VCaP (cell line): Measurements from ENCODE around the gene RGPD4.
A peak's percentile ranks its signal among the peaks of the same experiment; 100 is the strongest.
"Not testable (repeated sequence)": the region's sequence is repeated elsewhere in the genome, so short reads cannot be mapped to it uniquely, and the experiment has no call there.

Experiments used
- H3K27ac ChIP-seq: fragments of 450-650 bp; 2 replicates; pipeline ENCODE4 v1.5.1; 2017
- TF ChIP-seq, protein P1 (sequence below): fragments of 450-650 bp; conservative IDR thresholded peaks from 2 replicates; pipeline ENCODE4 v1.5.1; 2017; ENCODE audit warnings: mild to moderate bottlenecking, moderate library complexity

Gene RGPD4

DNA sequence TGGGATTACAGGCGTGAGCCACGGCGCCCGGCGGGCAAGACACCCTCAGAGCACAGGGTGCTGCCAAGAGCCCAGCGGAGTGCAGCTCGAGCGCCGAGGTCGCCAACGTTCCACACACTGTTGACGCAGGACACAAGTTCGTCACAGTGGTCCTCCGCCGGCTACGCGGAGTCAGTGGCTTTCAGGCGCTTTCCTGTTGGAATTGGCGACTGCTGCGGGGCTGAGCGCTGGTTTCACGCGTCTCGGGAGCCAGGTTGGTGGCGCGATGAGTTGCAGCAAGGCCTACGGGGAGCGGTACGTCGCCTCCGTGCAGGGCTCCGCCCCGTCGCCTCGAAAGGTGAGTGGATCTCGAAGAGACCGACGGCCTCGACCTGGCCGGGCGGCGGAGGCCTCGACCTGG, at the start of gene RGPD4:
Gene RGPD4 (plus strand): TSS at position 144 of the 400 bp plus-strand sequence. CDS start 122 bp downstream, at position 266.
- H3K27ac ChIP-seq = not testable (repeated sequence)

DNA sequence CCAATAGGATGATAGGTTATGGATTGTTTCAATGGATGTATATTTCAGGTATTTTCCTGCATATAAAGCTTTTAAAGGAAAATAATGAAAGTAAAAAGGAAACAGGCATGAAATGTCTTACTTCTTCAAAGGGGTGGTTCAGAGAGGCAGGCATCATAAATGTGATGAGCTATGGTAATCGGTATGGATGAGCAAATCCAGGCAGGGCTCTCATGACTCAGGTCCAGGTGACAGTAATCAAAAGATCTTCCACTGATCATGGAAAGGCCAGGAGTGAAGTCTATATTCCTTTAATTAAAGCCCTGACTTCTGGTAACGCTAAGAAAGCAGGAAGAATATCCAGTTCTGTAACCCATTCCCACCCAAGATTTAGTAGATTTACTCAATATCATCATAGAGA, 48.7 kb upstream of the RGPD4 start:
- H3K27ac ChIP-seq = no peak overlapping the region

DNA sequence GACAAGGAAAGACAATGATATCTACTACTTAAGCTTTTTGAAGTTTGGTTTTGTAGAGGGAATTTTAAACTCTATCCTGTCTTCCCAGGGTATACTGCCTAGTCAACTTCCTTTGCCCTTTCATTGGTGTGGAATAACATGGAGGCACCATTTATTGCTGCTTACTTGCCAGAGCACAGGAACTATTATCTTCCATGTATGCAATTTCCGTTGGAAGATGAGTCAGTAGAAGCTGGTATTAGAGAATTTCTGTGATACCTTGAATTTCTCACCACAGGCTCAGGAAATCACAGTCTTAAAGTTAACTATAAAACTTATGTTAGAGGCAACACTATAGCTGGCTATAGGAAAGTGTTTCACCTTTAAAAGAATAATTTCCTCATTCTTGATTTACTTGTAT, 40.9 kb upstream of the RGPD4 start:
- TF ChIP-seq, protein P1, sequence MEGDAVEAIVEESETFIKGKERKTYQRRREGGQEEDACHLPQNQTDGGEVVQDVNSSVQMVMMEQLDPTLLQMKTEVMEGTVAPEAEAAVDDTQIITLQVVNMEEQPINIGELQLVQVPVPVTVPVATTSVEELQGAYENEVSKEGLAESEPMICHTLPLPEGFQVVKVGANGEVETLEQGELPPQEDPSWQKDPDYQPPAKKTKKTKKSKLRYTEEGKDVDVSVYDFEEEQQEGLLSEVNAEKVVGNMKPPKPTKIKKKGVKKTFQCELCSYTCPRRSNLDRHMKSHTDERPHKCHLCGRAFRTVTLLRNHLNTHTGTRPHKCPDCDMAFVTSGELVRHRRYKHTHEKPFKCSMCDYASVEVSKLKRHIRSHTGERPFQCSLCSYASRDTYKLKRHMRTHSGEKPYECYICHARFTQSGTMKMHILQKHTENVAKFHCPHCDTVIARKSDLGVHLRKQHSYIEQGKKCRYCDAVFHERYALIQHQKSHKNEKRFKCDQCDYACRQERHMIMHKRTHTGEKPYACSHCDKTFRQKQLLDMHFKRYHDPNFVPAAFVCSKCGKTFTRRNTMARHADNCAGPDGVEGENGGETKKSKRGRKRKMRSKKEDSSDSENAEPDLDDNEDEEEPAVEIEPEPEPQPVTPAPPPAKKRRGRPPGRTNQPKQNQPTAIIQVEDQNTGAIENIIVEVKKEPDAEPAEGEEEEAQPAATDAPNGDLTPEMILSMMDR = no peak
- no peak overlapping the region for H3K27ac ChIP-seq

More for the DNA sequence above, 48.7 kb upstream of the RGPD4 start:
- TF ChIP-seq, protein P1 = no peak

DNA sequence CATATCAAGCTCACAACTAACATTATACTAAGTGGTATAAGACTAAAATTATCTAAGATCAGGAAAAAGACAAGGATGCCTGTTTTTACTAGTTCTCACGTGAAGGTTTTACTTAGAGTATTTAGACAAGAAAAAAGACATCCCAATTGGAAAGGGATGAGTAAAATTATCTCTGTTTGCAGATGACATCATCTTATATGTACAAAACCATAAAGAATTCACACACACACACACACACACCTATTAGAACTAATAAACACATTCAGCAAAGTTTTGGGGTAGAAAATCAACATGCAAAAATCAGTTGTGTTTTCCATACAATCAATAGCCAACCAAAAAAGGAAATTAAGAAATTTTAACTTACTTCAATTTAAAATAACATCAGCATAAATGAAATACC, 35.9 kb upstream of the RGPD4 start:
- TF ChIP-seq, protein P1 = no peak
- H3K27ac ChIP-seq = no peak overlapping the region

DNA sequence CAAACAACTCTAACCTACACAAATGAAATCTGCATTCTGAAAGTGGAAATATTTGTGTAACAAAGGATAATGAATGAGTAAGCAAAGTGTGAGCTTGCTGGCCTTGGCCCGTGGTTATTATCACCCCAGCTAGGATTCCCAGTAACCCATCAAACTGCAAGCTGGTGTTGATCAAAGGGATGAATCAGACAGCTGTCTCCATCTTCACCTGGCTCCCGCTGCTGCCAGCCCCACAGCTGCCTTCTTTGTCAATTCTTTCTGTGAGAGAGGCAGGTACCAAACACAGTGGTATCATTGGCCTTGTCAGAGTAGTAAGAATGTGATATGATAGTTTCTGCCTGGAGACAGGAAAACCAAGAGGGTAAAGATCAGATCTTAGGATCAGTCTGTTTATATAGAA, 25.2 kb upstream of the RGPD4 start:
- H3K27ac ChIP-seq = peak overlapping the region; percentile 81
- TF ChIP-seq, protein P1 = no peak

DNA sequence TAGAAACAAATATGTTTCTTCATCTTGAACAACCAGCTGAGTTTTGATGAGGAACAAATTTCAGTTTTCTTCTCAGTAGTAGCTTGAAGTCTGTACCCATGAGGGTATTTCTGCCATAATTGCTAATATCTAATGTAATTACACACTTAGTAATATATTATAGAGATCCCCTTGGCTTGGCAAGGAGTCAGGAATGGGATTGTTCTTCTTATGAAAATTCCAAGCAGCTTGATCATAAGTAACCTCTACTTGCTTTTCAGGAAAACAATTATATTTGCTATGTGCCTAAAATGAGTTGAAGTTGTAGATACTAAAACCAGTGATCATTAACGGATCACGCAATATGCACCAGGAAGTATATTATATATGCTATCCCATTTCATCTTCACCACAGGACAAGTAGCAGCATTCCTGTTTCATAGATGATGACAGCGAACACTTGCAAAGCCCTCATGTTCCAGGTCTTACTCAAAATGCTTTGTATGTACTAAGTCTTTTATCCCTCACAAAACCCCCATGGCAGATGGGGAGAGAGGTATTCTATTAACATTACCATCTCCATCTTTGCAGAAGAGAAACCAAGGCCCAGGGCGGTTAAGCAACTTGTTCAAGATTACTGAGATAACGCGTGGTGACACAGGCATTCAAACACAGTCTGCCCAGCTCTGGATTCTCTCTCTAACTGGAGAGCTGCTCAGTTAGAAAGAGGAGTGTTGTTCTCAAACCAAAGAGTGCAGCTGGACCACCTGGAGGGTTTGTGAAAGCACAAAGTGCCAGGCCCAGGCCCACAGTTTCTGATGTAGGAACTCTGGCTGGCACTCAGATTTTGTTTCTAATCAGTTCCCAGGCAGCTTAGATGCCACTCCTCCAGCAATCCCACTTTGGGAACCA, 21.8 kb upstream of the RGPD4 start:
- no peak overlapping the region for H3K27ac ChIP-seq
- TF ChIP-seq, protein P1 = no peak

DNA sequence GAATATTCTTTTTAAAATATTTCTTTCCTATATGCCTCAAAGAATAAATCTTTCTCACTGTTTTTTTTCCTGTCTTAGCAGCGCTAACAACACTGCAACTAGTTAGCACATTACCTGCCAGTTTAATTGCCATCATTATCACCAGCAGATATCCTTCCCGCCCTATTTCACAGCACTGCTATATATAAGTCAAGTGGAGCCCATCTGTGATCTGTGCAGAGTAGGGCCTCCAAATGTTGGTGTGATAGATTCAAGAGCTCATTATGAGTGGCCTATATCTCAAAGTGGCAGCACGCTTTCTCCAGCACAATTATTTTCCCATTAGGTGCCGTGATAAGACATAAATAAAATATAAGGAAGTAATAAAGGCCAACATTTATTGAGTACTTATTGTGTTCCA, 19.8 kb upstream of the RGPD4 start:
- TF ChIP-seq, protein P1 = no peak
- peak overlapping the region; percentile 68; the same call in 1 of the 2 replicates for H3K27ac ChIP-seq

DNA sequence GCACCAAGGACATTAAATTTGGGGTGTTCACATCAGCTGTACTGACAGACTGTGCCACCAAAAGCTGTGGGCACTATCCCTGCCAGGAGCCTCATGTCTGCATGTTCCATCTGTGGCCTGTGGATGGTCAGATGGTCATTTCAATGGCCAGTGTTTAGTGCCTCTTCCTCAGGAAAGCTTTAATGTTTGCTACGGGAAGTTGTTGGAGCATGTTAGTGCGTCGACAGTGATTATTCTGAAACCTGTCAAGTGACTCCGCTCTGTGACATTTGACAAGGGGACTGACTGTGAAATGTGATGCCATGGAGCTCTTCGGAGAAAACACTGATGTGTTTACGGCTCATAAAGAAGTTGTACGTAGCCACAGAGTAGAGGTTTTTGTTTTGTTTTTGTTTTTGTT, 18.7 kb upstream of the RGPD4 start:
- peak overlapping the region; percentile 68 for H3K27ac ChIP-seq
- TF ChIP-seq, protein P1 = no peak
